NCI-H1694 (cell line): ENCODE results near the gene FGF5.
"Not testable (repeated sequence)": the region's sequence is repeated elsewhere in the genome, so short reads cannot be mapped to it uniquely, and the experiment has no call there.

Experiments
- DNase-seq: peaks from one replicate; lab custom pipeline; 2025; lab: John Stamatoyannopoulos, UW

FGF5 gene

GRCh38 chr4:80295826-80296225 lies 29.4 kb downstream of the FGF5 start:
- no peak for DNase-seq

GRCh38 chr4:80301884-80302283 lies 35.4 kb downstream of the FGF5 start:
- DNase-seq: no peak

GRCh38 chr4:80302616-80303223 lies 36.3 kb downstream of the FGF5 start:
- DNase-seq: no peak

- no peak for DNase-seq
These were observed 39.0 kb downstream of the FGF5 start for GRCh38 chr4:80305466-80305865.

- DNase-seq: no peak
These were observed 39.8 kb downstream of the FGF5 start for GRCh38 chr4:80306260-80306659.

- no peak for DNase-seq
These were observed 40.8 kb downstream of the FGF5 start for GRCh38 chr4:80307183-80307735.

GRCh38 chr4:80307774-80308465 lies 41.5 kb downstream of the FGF5 start:
- no peak for DNase-seq

- no peak for DNase-seq
These were observed 42.0 kb downstream of the FGF5 start for GRCh38 chr4:80308466-80308822.

GRCh38 chr4:80309294-80310004 lies 43.0 kb downstream of the FGF5 start:
- no peak for DNase-seq

GRCh38 chr4:80311130-80311529 lies 44.7 kb downstream of the FGF5 start:
- DNase-seq: no peak

- DNase-seq: no peak
These were observed 45.7 kb downstream of the FGF5 start for GRCh38 chr4:80312124-80312523.

- DNase-seq: no peak
These were observed 47.2 kb downstream of the FGF5 start for GRCh38 chr4:80313627-80314026.

GRCh38 chr4:80315848-80316247 lies 49.4 kb downstream of the FGF5 start:
- not testable (repeated sequence) for DNase-seq

- DNase-seq: no peak
These were observed 54.9 kb downstream of the FGF5 start for GRCh38 chr4:80321341-80321740.

- no peak for DNase-seq
These were observed 55.3 kb downstream of the FGF5 start for GRCh38 chr4:80321776-80322175.

GRCh38 chr4:80322716-80323115 lies 56.3 kb downstream of the FGF5 start:
- no peak for DNase-seq

GRCh38 chr4:80324171-80324570 lies 57.7 kb downstream of the FGF5 start:
- no peak for DNase-seq

- DNase-seq: no peak
These were observed 65.2 kb downstream of the FGF5 start for GRCh38 chr4:80331693-80332092.

GRCh38 chr4:80333121-80333520 lies 66.7 kb downstream of the FGF5 start:
- no peak for DNase-seq

- no peak for DNase-seq
These were observed 68.1 kb downstream of the FGF5 start for GRCh38 chr4:80334568-80334967.

- DNase-seq: no peak
These were observed 68.7 kb downstream of the FGF5 start for GRCh38 chr4:80335226-80335553.

- no peak for DNase-seq
These were observed 69.3 kb downstream of the FGF5 start, which contains the start of gene CFAP299 for GRCh38 chr4:80335554-80336358. TSS of gene CFAP299 (plus strand) at chr4:80335730.
